CD4-positive, alpha-beta memory T cell (primary cell): Measurements from ENCODE around the gene EPHB2. TPM values are rescaled to one million over a fixed set of nuclear protein-coding genes. Genes with fewer than 3 reads are reported as not detected.
A peak's percentile ranks its signal among the peaks of the same experiment; 100 is the strongest.

Source experiments
- CTCF ChIA-PET: fragments of 350-600 bp; sonication (Branson Sonifier 250); formaldehyde crosslinking; loops from one replicate; lab custom pipeline; 2021; ENCODE audit warnings: inconsistent platforms; ENCODE audit not compliant: partially characterized antibody; lab: Charles Lee
- POLR2A ChIA-PET: fragments of 350-600 bp; sonication (Branson Sonifier 250); formaldehyde crosslinking; loops from one replicate; lab custom pipeline; 2021; ENCODE audit not compliant: partially characterized antibody; lab: Charles Lee
- DNase-seq, 5 donors: peaks; one replicate each; pipeline versions ENCODE4 v3.0.0 to v3.0.0-alpha.2; 2020 to 2022; ENCODE audit warnings: mixed read lengths in 1 of 5
- H3K27ac ChIP-seq: one replicate; pipeline ENCODE4 v1.7.0; 2013; ENCODE audit warnings: low read depth, low read length
- H3K27me3 ChIP-seq: 2 replicates; pipeline ENCODE4 v1.7.0; 2013; ENCODE audit warnings: mild to moderate bottlenecking, low read length, moderate library complexity; ENCODE audit not compliant: insufficient read depth
- H3K36me3 ChIP-seq: 2 replicates; pipeline ENCODE4 v1.7.0; 2013; ENCODE audit warnings: mild to moderate bottlenecking, low read length, moderate library complexity; ENCODE audit not compliant: insufficient read depth
- H3K4me1 ChIP-seq: 2 replicates; pipeline ENCODE4 v1.7.0; 2013; ENCODE audit warnings: mild to moderate bottlenecking, low read length, moderate library complexity; ENCODE audit not compliant: insufficient read depth
- H3K4me3 ChIP-seq, 2 donors: one replicate each; pipeline ENCODE4 v1.7.0; 2013; ENCODE audit warnings: low read length in 2 of 2, mild to moderate bottlenecking in 1 of 2
- H3K9me3 ChIP-seq, 2 donors: one replicate each; pipeline ENCODE4 v1.7.0; 2013; ENCODE audit warnings: low read length in 2 of 2, control low read depth in 1 of 2; ENCODE audit not compliant: control insufficient read depth in 1 of 2
- H3K27ac Mint-ChIP-seq, 7 donors: one replicate each; pipeline ENCODE4 v1.8.0; 2020 to 2021; ENCODE audit warnings: mixed read lengths in 7 of 7, mild to moderate bottlenecking in 6 of 7, inconsistent platforms in 3 of 7, moderate library complexity in 3 of 7
- H3K27me3 Mint-ChIP-seq, 2 donors: one replicate each; pipeline ENCODE4 v1.8.0; 2020 to 2021; ENCODE audit warnings: mixed read lengths in 2 of 2
- H3K36me3 Mint-ChIP-seq, 2 donors: one replicate each; pipeline ENCODE4 v1.8.0; 2020 to 2021; ENCODE audit warnings: mixed read lengths in 2 of 2, inconsistent platforms in 1 of 2, mild to moderate bottlenecking in 1 of 2
- H3K4me1 Mint-ChIP-seq, 4 donors: one replicate each; pipeline ENCODE4 v1.8.0; 2020 to 2021; ENCODE audit warnings: mixed read lengths in 4 of 4, mild to moderate bottlenecking in 1 of 4
- H3K4me3 Mint-ChIP-seq, 8 donors: one replicate each; pipeline ENCODE4 v1.8.0; 2020 to 2021; ENCODE audit warnings: mixed read lengths in 8 of 8, mild to moderate bottlenecking in 7 of 8, moderate library complexity in 6 of 8, inconsistent platforms in 3 of 8
- H3K9me3 Mint-ChIP-seq, 8 donors: one replicate each; pipeline ENCODE4 v1.8.0; 2020 to 2021; ENCODE audit warnings: mixed read lengths in 8 of 8, mild to moderate bottlenecking in 5 of 8, inconsistent platforms in 3 of 8, moderate library complexity in 1 of 8
- intact Hi-C: fragments of 100-400 bp; cut with micrococcal nuclease; formaldehyde crosslinking; loops from one replicate; pipeline ENCODE4 v1.15.1; 2023
- polyA plus RNA-seq, 2 donors: library from polyadenylated mRNA; unstranded; fragments of 300-500 nt; fragmentation: Illumina TruSeq; gene quantifications; one replicate each; pipeline ENCODE4 v1.2.3, GENCODE V29; 2021
- total RNA-seq, 2 experiments: library from RNA; stranded (reverse); gene quantifications; one replicate each; pipeline ENCODE4 v1.2.3, GENCODE V29; 2021

EPHB2 gene
- total and polyA plus RNA-seq, 4 experiments from 2014 or later: 0.35 to 0.36 TPM; not detected in 2

- no peaks in the 10 kb centered on the region for H3K4me1 Mint-ChIP-seq
- H3K4me3 ChIP-seq: no peak overlapping the region
- ChIA-PET CTCF (no interaction called here), POLR2A (no interaction called here)
- H3K27ac ChIP-seq: no peak overlapping the region
- intact Hi-C loops: no loop called here
- no peak overlapping the region for H3K4me3 Mint-ChIP-seq
- no peaks in the 10 kb centered on the region for H3K9me3 ChIP-seq
- DNase-seq: no peak
- H3K27me3 ChIP-seq: no peaks in the 10 kb centered on the region
- H3K27ac Mint-ChIP-seq: no peak overlapping the region
- no peaks in the 10 kb centered on the region for H3K36me3 Mint-ChIP-seq
- peaks cover 2 to 10% of the 10 kb centered on the region in 2 donors for H3K27me3 Mint-ChIP-seq
- H3K36me3 ChIP-seq: no peaks in the 10 kb centered on the region
- H3K4me1 ChIP-seq: no peaks in the 10 kb centered on the region
- peaks cover 0 to 2% (median 0%) of the 10 kb centered on the region in 8 donors for H3K9me3 Mint-ChIP-seq
These were observed 247.9 kb downstream of the EPHB2 start for GRCh38 chr1:22958556-22958955.

GRCh38 chr1:22959545-22960360, 249.1 kb downstream of the EPHB2 start:
- POLR2A ChIA-PET: no interaction called here
- Histone ChIP-seq H3K27me3 (no peaks in the 10 kb centered on the region), H3K4me1 (no peaks in the 10 kb centered on the region), H3K27ac (no peak overlapping the region), H3K4me3 (no peak overlapping the region), H3K36me3 (no peaks in the 10 kb centered on the region), H3K9me3 (no peaks in the 10 kb centered on the region)
- Mint-ChIP-seq H3K4me1 (no peaks in the 10 kb centered on the region), H3K9me3 (peaks cover 0 to 3% (median 0%) of the 10 kb centered on the region in 8 donors), H3K36me3 (no peaks in the 10 kb centered on the region), H3K4me3 (no peak overlapping the region), H3K27me3 (peaks cover 5 to 7% of the 10 kb centered on the region in 2 donors), H3K27ac (no peak overlapping the region)
- DNase-seq: no peak
- CTCF ChIA-PET: no interaction called here
- intact Hi-C loops: loop anchor here (5.0 kb wide), 1 partner anchor 223 kb away; no protein-coding TSS in a partner anchor

GRCh38 chr1:22962558-22962957, 251.9 kb downstream of the EPHB2 start:
- Mint-ChIP-seq H3K27me3 (peaks cover 6 to 13% of the 10 kb centered on the region in 2 donors), H3K36me3 (peaks cover 0 to 5% of the 10 kb centered on the region in 2 donors), H3K4me3 (no peak overlapping the region), H3K27ac (no peak overlapping the region), H3K4me1 (no peaks in the 10 kb centered on the region), H3K9me3 (peaks cover 4 to 18% (median 11%) of the 10 kb centered on the region in 8 donors)
- Histone ChIP-seq H3K36me3 (no peaks in the 10 kb centered on the region), H3K27me3 (no peaks in the 10 kb centered on the region), H3K4me3 (no peak overlapping the region), H3K4me1 (no peaks in the 10 kb centered on the region), H3K9me3 (no peaks in the 10 kb centered on the region), H3K27ac (no peak overlapping the region)
- ChIA-PET POLR2A (no interaction called here), CTCF (no interaction called here)
- DNase-seq: no peak
- intact Hi-C loops: loop anchor here (5.0 kb wide), 1 partner anchor 220 kb away; no protein-coding TSS in a partner anchor

GRCh38 chr1:22963044-22963677, 252.5 kb downstream of the EPHB2 start:
- H3K4me1 ChIP-seq: no peaks in the 10 kb centered on the region
- no peaks in the 10 kb centered on the region for H3K27me3 ChIP-seq
- DNase-seq: no peak
- H3K9me3 ChIP-seq: no peaks in the 10 kb centered on the region
- H3K36me3 ChIP-seq: no peaks in the 10 kb centered on the region
- Mint-ChIP-seq H3K4me3 (no peak overlapping the region), H3K27ac (peak overlapping the region in 1 of 7 donors; percentile 29), H3K4me1 (no peaks in the 10 kb centered on the region), H3K36me3 (peaks cover 0 to 5% of the 10 kb centered on the region in 2 donors), H3K9me3 (peaks cover 4 to 21% (median 12%) of the 10 kb centered on the region in 8 donors), H3K27me3 (peaks cover 9 to 16% of the 10 kb centered on the region in 2 donors)
- H3K4me3 ChIP-seq: no peak overlapping the region
- intact Hi-C loops: loop anchor here (5.0 kb wide), 1 partner anchor 219 kb away; no protein-coding TSS in a partner anchor
- ChIA-PET POLR2A (no interaction called here), CTCF (interaction anchor here (1.2 to 3.5 kb wide), 8 partner anchors 9 to 259 kb away, joined by 3 to 13 read pairs (median 4); partner anchors contain the start of gene LACTBL1)
- no peak overlapping the region for H3K27ac ChIP-seq

- Mint-ChIP-seq H3K27ac (peak overlapping the region in 1 of 7 donors; percentile 0), H3K4me3 (no peak overlapping the region), H3K9me3 (peaks cover 4 to 24% (median 12%) of the 10 kb centered on the region in 8 donors), H3K27me3 (peaks cover 28 to 31% of the 10 kb centered on the region in 2 donors), H3K36me3 (peaks cover 0 to 5% of the 10 kb centered on the region in 2 donors), H3K4me1 (no peaks in the 10 kb centered on the region)
- H3K4me1 ChIP-seq: no peaks in the 10 kb centered on the region
- H3K27ac ChIP-seq: no peak overlapping the region
- no peaks in the 10 kb centered on the region for H3K36me3 ChIP-seq
- CTCF ChIA-PET: interaction anchor here (3.5 kb wide), 1 partner anchor 218 kb away, joined by 13 read pairs; no protein-coding TSS in a partner anchor
- no peaks in the 10 kb centered on the region for H3K9me3 ChIP-seq
- POLR2A ChIA-PET: no interaction called here
- no peak overlapping the region for H3K4me3 ChIP-seq
- peaks cover 9% of the 10 kb centered on the region for H3K27me3 ChIP-seq
- DNase-seq: no peak
- intact Hi-C loops: no loop called here
These were observed 255.7 kb downstream of the EPHB2 start for GRCh38 chr1:22966309-22966708.

GRCh38 chr1:22967833-22968232, 257.2 kb downstream of the EPHB2 start:
- H3K4me1 ChIP-seq: no peaks in the 10 kb centered on the region
- intact Hi-C loops: no loop called here
- ChIA-PET POLR2A (no interaction called here), CTCF (no interaction called here)
- no peak overlapping the region for H3K4me3 ChIP-seq
- Mint-ChIP-seq H3K4me3 (no peak overlapping the region), H3K36me3 (peaks cover 0 to 5% of the 10 kb centered on the region in 2 donors), H3K9me3 (peaks cover 4 to 24% (median 11%) of the 10 kb centered on the region in 8 donors), H3K27ac (no peak overlapping the region), H3K27me3 (peaks cover 37 to 40% of the 10 kb centered on the region in 2 donors), H3K4me1 (no peaks in the 10 kb centered on the region)
- peaks cover 20% of the 10 kb centered on the region for H3K27me3 ChIP-seq
- no peak overlapping the region for H3K27ac ChIP-seq
- H3K9me3 ChIP-seq: no peaks in the 10 kb centered on the region
- no peaks in the 10 kb centered on the region for H3K36me3 ChIP-seq
- DNase-seq: no peak

- Histone ChIP-seq H3K27ac (no peak overlapping the region), H3K4me1 (no peaks in the 10 kb centered on the region), H3K27me3 (peaks cover 21% of the 10 kb centered on the region), H3K4me3 (no peak overlapping the region), H3K36me3 (no peaks in the 10 kb centered on the region), H3K9me3 (no peaks in the 10 kb centered on the region)
- H3K27me3 Mint-ChIP-seq: peaks cover 37 to 39% of the 10 kb centered on the region in 2 donors
- no peak overlapping the region for H3K27ac Mint-ChIP-seq
- intact Hi-C loops: no loop called here
- no peak overlapping the region for H3K4me3 Mint-ChIP-seq
- peaks cover 0 to 5% of the 10 kb centered on the region in 2 donors for H3K36me3 Mint-ChIP-seq
- H3K4me1 Mint-ChIP-seq: no peaks in the 10 kb centered on the region
- DNase-seq: no peak
- POLR2A ChIA-PET: no interaction called here
- peaks cover 4 to 23% (median 11%) of the 10 kb centered on the region in 8 donors for H3K9me3 Mint-ChIP-seq
- CTCF ChIA-PET: no interaction called here
These were observed 258.7 kb downstream of the EPHB2 start for GRCh38 chr1:22969304-22969709.
